Measurements from ENCODE around the gene ZNF584.

ZNF584 gene

GRCh38 chr19:58450856-58451357 lies 42.5 kb downstream of the ZNF584 start:
- TF ChIP-seq POLR2A (IDR thresholded peaks at IDR 0.05; ENCODE audit: low read length) (no peak), GATA1 (IDR thresholded peaks at IDR 0.05; ENCODE audit: low read depth, low read length) (no peak)

GRCh38 chr19:58451358-58452101 lies 43.1 kb downstream of the ZNF584 start, which contains the start of gene ZNF324B:
TSS of gene ZNF324B (plus strand) at chr19:58451622. CDS start at chr19:58453702, 2,080 bp downstream.
- TF ChIP-seq GATA1 (IDR thresholded peaks at IDR 0.05; ENCODE audit: low read depth, low read length) (no peak), POLR2A (IDR thresholded peaks at IDR 0.05; ENCODE audit: low read length) (peak; percentile 69)
- peak; percentile 96 to 97 for DNase-seq

More at GRCh38 chr19:58450856-58451357, 42.5 kb downstream of the ZNF584 start:
- peak in 1 of 2 experiments; percentile 46 for DNase-seq

- DNase-seq: no peak
- no peak for TF ChIP-seq GATA1 (IDR thresholded peaks at IDR 0.05; ENCODE audit: low read depth, low read length)
- no peak for TF ChIP-seq POLR2A (IDR thresholded peaks at IDR 0.05; ENCODE audit: low read length)
Measured at GRCh38 chr19:58453743-58454142, 45.3 kb downstream of the ZNF584 start.

GRCh38 chr19:58455306-58455705 lies 46.9 kb downstream of the ZNF584 start:
- no peak for TF ChIP-seq POLR2A (IDR thresholded peaks at IDR 0.05; ENCODE audit: low read length)
- no peak for TF ChIP-seq GATA1 (IDR thresholded peaks at IDR 0.05; ENCODE audit: low read depth, low read length)
- no peak for DNase-seq

GRCh38 chr19:58456111-58456510 lies 47.7 kb downstream of the ZNF584 start:
- DNase-seq: no peak

GRCh38 chr19:58460039-58460438 lies 51.6 kb downstream of the ZNF584 start:
- TF ChIP-seq GATA1 (IDR thresholded peaks at IDR 0.05; ENCODE audit: low read depth, low read length) (no peak), POLR2A (IDR thresholded peaks at IDR 0.05; ENCODE audit: low read length) (no peak)
- no peak for DNase-seq

More at GRCh38 chr19:58456111-58456510, 47.7 kb downstream of the ZNF584 start:
- TF ChIP-seq GATA1 (IDR thresholded peaks at IDR 0.05; ENCODE audit: low read depth, low read length): no peak
- TF ChIP-seq POLR2A (IDR thresholded peaks at IDR 0.05; ENCODE audit: low read length): no peak

GRCh38 chr19:58466089-58466759 lies 57.8 kb downstream of the ZNF584 start:
- DNase-seq: no peak
- no peak for TF ChIP-seq POLR2A (IDR thresholded peaks at IDR 0.05; ENCODE audit: low read length)
- TF ChIP-seq GATA1 (IDR thresholded peaks at IDR 0.05; ENCODE audit: low read depth, low read length): no peak

GRCh38 chr19:58466760-58467589 lies 58.5 kb downstream of the ZNF584 start, which contains the start of gene ZNF324:
TSS of gene ZNF324 (plus strand) at chr19:58467080. CDS start at chr19:58469186, 2,106 bp downstream.
- DNase-seq: peak; percentile 97 to 98
- TF ChIP-seq GATA1 (IDR thresholded peaks at IDR 0.05; ENCODE audit: low read depth, low read length) (no peak), POLR2A (IDR thresholded peaks at IDR 0.05; ENCODE audit: low read length) (peak; percentile 80)

Measured in erythroblast (primary cell).